ENCODE data around the gene BOC.

DNA sequence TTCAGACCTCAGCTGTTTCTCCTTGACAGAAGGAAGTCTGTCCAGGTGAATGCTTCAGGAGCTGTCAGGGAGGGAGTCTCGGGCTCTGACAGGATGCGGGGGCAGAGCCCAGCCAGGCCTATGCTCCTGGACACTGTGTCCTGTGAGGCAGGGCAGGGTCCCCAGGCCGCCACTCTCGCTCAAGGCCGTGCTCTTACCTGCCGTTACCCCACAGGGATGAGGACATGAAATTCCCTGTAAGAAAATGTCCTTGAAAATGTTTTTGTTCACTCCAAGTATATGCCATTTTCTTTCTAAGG, 63.9 kb downstream of the BOC start:
- TF ChIP-seq GATA2 (IDR thresholded peaks at IDR 0.05; ENCODE audit: low read depth, low read length): no peak
- no peak for TF ChIP-seq GATA3 (IDR thresholded peaks at IDR 0.05; ENCODE audit: low read depth, low read length)
